ENCODE measurements around the gene NTM.

GRCh38 chr11:131616481-131617140 is 246.2 kb downstream of the NTM start:
- TF ChIP-seq EZH2 (IDR thresholded peaks at IDR 0.05) (no peak), POLR2AphosphoS5 (IDR thresholded peaks at IDR 0.05; ENCODE audit: borderline replicate concordance, low read depth, low read length) (no peak)
